ENCODE results near the gene ACOT8.

- no peak for TF ChIP-seq CTCF (IDR thresholded peaks at IDR 0.05)
- no peak for TF ChIP-seq EZH2 (IDR thresholded peaks at IDR 0.05; ENCODE audit: borderline replicate concordance, insufficient read depth, low read depth, low read length, poor library complexity, severe bottlenecking)
Measured at GRCh38 chr20:45905505-45906079, 48.4 kb upstream of the ACOT8 start.

Measured in B cell (primary cell).